SU-DHL-6 (cell line): ENCODE results near the gene LRRFIP1.

Experiments used
- CTCF ChIP-seq: fragments of 200-600 bp; sonication (generic); IDR thresholded peaks from one replicate; pipeline ENCODE4 v1.5.1; 2017; ENCODE audit warnings: antibody characterized with exemption, mild to moderate bottlenecking, low read length, moderate library complexity; ENCODE audit not compliant: insufficient read depth, poor library complexity, severe bottlenecking
- EZH2phosphoT487 ChIP-seq: fragments of 200-600 bp; sonication (generic), shearing (Covaris generic); conservative IDR thresholded peaks from 2 replicates; pipeline ENCODE4 v1.6.1; 2018; ENCODE audit warnings: mild to moderate bottlenecking, antibody characterized with exemption, low read length, moderate library complexity, mixed read lengths

DNA sequence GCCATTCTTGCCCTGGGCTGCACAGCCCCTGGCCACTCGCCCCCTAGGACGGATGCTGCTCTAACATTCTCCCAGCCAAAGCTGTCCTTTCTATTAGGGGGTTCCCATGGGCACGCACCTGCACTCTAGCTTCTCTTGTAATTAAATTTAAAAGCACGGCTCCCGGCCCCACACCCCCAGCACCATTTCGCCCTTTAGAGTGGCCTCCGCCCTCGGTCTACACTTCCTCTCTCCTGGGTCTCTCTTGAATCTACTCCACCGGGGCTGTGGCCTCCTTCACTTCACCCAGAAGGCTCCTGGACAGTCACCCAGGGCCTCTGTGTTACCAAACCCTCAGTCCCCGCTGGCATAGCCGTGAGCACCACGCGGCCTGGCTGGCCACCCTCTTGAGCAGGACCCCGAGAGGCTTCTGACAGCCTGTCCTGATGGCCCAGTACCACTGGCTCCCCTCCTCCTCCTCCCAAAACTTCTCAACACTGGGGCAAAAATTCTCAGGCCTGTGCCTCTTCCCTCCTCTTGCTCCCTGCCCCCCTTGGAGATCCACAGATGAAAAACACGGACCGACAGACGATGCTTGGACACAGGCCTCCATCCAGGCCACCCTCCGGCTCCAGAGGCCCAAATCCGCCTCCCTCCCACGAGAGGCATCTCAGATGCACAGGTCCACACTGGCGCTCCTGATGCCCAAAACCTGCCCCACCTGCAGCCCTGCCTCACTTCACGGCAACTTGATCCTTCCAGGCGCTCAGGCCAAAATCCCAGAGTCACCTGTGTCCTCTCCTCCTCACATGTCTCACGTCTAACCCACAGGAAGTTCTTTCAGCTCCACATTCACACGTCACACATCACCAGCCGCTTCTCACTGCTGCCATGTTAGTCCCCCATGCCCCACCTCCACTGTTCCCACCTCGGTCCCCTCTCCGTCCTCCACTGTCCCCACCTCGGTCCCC is 29.9 kb upstream of the LRRFIP1 start:
- TF ChIP-seq CTCF (no peak), EZH2phosphoT487 (no peak)
